Measurements from ENCODE around the gene MFSD6L.
"Not testable (repeated sequence)": the region's sequence is repeated elsewhere in the genome, so short reads cannot be mapped to it uniquely, and the experiment has no call there.

MFSD6L gene

GRCh38 chr17:8826808-8827435, 27.8 kb upstream of the MFSD6L start:
- no peak for DNase-seq (ENCODE audit: low read depth in 2 of 2)

GRCh38 chr17:8825802-8826201, 26.6 kb upstream of the MFSD6L start:
- no peak for DNase-seq (ENCODE audit: low read depth in 2 of 2)

- DNase-seq (ENCODE audit: low read depth in 2 of 2) = no peak
Measured at GRCh38 chr17:8823279-8823678, 24.1 kb upstream of the MFSD6L start.

GRCh38 chr17:8822401-8823035, 23.4 kb upstream of the MFSD6L start:
- no peak for DNase-seq (ENCODE audit: low read depth in 2 of 2)

GRCh38 chr17:8821446-8822105, 22.4 kb upstream of the MFSD6L start:
- no peak for DNase-seq (ENCODE audit: low read depth in 2 of 2)

GRCh38 chr17:8820311-8821010, 21.3 kb upstream of the MFSD6L start:
- DNase-seq (ENCODE audit: low read depth in 2 of 2) = no peak

GRCh38 chr17:8818654-8819330, 19.6 kb upstream of the MFSD6L start:
- DNase-seq (ENCODE audit: low read depth in 2 of 2) = no peak

GRCh38 chr17:8818047-8818446, 18.9 kb upstream of the MFSD6L start:
- no peak for DNase-seq (ENCODE audit: low read depth in 2 of 2)

GRCh38 chr17:8806926-8807550, 7.9 kb upstream of the MFSD6L start:
- no peak for DNase-seq (ENCODE audit: low read depth in 2 of 2)

- DNase-seq (ENCODE audit: low read depth in 2 of 2) = no peak
Measured at GRCh38 chr17:8806253-8806925, 7.2 kb upstream of the MFSD6L start.

- DNase-seq (ENCODE audit: low read depth in 2 of 2) = not testable (repeated sequence)
Measured at GRCh38 chr17:8805396-8805795, 6.2 kb upstream of the MFSD6L start.

GRCh38 chr17:8803531-8804420, 4.6 kb upstream of the MFSD6L start:
- DNase-seq (ENCODE audit: low read depth in 2 of 2) = no peak

- DNase-seq (ENCODE audit: low read depth in 2 of 2) = no peak
Measured at GRCh38 chr17:8801135-8801840, 2.1 kb upstream of the MFSD6L start.

- DNase-seq (ENCODE audit: low read depth in 2 of 2) = no peak
Measured at GRCh38 chr17:8800656-8801055, 1.5 kb upstream of the MFSD6L start.

- DNase-seq (ENCODE audit: low read depth in 2 of 2) = no peak
Measured at GRCh38 chr17:8799570-8800212, 526 bp upstream of the MFSD6L start.

- DNase-seq (ENCODE audit: low read depth in 2 of 2) = no peak
Measured at GRCh38 chr17:8798176-8798845, 854 bp downstream of the MFSD6L start.

- no peak for DNase-seq (ENCODE audit: low read depth in 2 of 2)
Measured at GRCh38 chr17:8797621-8798175, 1.5 kb downstream of the MFSD6L start.

GRCh38 chr17:8794636-8795035, 4.5 kb downstream of the MFSD6L start:
- DNase-seq (ENCODE audit: low read depth in 2 of 2) = no peak

Data from activated CD8-positive, alpha-beta memory T cell treated with anti-CD3 and anti-CD28 coated beads for 4 hours (primary cell).